ENCODE data around the gene ZNF835.

GRCh38 chr19:56667311-56667870 lies 4.2 kb downstream of the ZNF835 start:
- TF ChIP-seq POLR2A (IDR thresholded peaks at IDR 0.05) = no peak
- no peak for TF ChIP-seq CTCF (IDR thresholded peaks at IDR 0.05)

Data from vagina (tissue), 2 donors.